ENCODE measurements around the gene GFRA1.

Gene GFRA1

DNA sequence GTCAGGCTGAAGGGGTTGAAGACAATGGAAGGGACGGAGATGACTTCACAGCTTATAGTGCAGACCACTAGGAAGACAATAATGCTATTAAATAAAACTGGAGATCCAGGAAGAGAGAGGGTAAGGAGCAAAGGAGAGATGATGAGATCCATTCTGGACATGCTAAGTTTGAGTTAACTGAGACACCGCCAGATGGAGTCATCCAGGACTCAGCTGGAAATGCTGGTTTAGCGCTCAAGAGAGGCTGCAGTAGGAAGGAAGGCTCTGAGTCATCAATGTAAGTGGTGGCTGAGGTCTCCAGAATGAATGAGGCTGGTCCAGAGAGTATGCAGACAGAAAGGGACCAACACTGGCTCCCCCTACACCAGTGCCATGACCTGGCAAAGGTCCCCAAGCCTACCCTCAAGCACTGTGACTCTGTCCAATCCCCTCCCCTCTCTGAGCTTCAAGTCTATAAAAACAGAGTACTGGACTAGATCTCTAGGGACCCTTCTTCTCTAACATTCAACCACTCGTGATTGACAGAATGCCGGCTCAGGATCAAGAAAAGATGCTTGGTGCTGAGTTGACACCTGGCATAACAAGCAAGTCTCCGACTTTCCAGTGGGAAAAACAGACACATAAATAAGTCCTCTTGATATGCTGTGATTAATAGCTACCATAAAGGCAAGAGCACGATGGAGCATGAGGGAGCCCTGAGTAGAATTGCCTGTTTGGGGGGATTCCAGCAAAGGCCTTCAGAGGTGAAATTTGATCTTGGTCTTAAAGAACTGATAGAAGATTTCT is 8.9 kb downstream of the GFRA1 start:
- H3K27ac ChIP-seq, result no peak overlapping the region
- DNase-seq, result no peak
- intact Hi-C loops (cut with DNase I; ENCODE audit: low total_unique reads), result no loop called here
- H3K36me3 ChIP-seq, result no peaks in the 10 kb centered on the region
- H3K9me3 ChIP-seq, result no peaks in the 10 kb centered on the region
- H3K4me3 ChIP-seq, result no peak overlapping the region
- H3K27me3 ChIP-seq, result peaks cover 0 to 4% of the 10 kb centered on the region in 2 donors
- H3K4me1 ChIP-seq, result no peaks in the 10 kb centered on the region
- TF ChIP-seq, protein P1, sequence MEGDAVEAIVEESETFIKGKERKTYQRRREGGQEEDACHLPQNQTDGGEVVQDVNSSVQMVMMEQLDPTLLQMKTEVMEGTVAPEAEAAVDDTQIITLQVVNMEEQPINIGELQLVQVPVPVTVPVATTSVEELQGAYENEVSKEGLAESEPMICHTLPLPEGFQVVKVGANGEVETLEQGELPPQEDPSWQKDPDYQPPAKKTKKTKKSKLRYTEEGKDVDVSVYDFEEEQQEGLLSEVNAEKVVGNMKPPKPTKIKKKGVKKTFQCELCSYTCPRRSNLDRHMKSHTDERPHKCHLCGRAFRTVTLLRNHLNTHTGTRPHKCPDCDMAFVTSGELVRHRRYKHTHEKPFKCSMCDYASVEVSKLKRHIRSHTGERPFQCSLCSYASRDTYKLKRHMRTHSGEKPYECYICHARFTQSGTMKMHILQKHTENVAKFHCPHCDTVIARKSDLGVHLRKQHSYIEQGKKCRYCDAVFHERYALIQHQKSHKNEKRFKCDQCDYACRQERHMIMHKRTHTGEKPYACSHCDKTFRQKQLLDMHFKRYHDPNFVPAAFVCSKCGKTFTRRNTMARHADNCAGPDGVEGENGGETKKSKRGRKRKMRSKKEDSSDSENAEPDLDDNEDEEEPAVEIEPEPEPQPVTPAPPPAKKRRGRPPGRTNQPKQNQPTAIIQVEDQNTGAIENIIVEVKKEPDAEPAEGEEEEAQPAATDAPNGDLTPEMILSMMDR (IDR thresholded peaks at IDR 0.05), result no peak

DNA sequence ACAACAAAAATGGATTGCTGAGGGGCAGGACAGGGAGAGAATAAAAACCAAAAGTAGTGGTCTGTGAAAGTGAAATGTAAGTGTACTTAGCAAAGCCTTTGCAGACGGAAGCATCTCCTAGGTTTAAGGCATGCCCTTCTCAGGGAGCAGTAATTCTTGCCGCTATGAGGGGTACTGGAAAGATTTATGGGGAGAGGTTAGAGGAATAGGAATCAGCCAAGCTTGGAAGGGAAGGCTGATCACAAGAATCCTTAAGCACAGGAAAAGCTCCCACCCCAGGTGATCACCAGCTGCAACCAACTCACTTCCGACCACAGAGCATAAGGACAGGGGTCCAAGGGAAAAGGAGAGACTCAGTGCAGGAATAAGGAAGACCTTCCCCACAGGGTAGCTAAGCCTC is 10.3 kb downstream of the GFRA1 start:
- Histone ChIP-seq H3K9me3 (no peaks in the 10 kb centered on the region), H3K36me3 (no peaks in the 10 kb centered on the region), H3K27ac (no peak overlapping the region), H3K4me1 (no peaks in the 10 kb centered on the region), H3K27me3 (peaks cover 0 to 6% of the 10 kb centered on the region in 2 donors), H3K4me3 (no peak overlapping the region)
- intact Hi-C loops (cut with DNase I; ENCODE audit: low total_unique reads), result no loop called here
- TF ChIP-seq, protein P1 (IDR thresholded peaks at IDR 0.05), result no peak
- no peak for DNase-seq

DNA sequence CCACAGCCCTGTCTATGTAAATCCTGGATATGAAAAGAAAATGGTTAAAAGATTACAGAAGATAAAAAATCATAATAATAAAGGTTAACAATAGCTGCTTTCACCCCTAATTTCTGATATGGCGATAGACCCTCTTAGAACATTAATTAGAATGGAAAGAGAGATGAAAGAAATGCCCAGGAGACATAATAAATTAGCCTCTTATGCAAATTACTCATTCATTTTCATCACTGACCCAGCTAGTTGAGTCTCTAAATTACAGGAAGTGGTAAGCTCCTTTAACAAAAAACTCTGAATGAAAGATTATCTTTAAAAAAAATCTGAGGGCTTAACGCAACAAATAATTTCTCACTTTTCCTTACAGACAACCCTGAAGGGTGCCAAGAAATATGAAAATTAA is 12.4 kb downstream of the GFRA1 start:
- Histone ChIP-seq H3K9me3 (no peaks in the 10 kb centered on the region), H3K36me3 (no peaks in the 10 kb centered on the region), H3K4me1 (no peaks in the 10 kb centered on the region), H3K27me3 (peaks cover 0 to 14% of the 10 kb centered on the region in 2 donors), H3K4me3 (no peak overlapping the region), H3K27ac (no peak overlapping the region)
- TF ChIP-seq, protein P1 (IDR thresholded peaks at IDR 0.05), result no peak
- no peak for DNase-seq
- intact Hi-C loops (cut with DNase I; ENCODE audit: low total_unique reads), result no loop called here

DNA sequence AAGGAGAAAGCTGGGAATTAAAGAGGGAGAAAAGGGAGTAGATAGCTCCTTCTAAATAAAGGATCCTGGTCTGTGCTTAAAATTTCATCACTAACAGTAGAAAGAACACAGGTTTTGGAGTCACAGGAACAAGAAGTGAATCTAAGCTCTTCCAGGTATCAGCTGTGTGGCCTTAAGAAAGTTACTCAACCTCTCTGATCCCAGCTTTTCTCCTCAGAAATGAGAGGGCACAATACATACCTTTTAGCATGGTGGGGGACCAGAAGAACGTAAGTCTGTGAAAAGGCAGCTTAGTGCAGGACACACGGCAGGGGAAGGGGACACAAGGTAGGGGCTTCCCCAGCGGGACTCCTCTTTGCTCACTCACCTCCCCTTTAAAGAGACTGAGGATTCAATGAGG is 13.4 kb downstream of the GFRA1 start:
- intact Hi-C loops (cut with DNase I; ENCODE audit: low total_unique reads), result no loop called here
- Histone ChIP-seq H3K27me3 (peaks cover 0 to 14% of the 10 kb centered on the region in 2 donors), H3K27ac (no peak overlapping the region), H3K4me1 (no peaks in the 10 kb centered on the region), H3K4me3 (no peak overlapping the region), H3K36me3 (no peaks in the 10 kb centered on the region), H3K9me3 (no peaks in the 10 kb centered on the region)
- TF ChIP-seq, protein P1 (IDR thresholded peaks at IDR 0.05), result no peak
- DNase-seq, result no peak

DNA sequence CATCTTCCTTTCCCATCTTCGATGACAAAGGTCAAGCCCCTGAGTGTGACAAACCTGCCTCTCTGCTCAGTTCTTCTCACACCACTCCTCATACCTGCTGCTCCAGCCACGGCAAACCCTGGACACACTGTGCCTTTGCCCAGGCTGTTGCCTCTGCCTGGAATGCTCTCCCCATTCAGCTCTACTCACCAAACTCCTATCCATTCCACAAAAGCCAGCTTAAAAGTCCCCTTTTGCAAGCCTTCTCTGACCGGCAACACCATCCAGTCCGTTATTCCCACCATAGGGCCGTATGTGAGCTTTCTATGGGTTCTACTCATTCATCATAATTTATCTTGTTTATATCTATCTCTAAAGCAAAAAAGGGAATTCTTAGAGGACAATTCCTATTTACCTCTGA is 15.2 kb downstream of the GFRA1 start:
- no peak for DNase-seq
- H3K27ac ChIP-seq, result no peak overlapping the region
- H3K4me1 ChIP-seq, result no peaks in the 10 kb centered on the region
- no peaks in the 10 kb centered on the region for H3K9me3 ChIP-seq
- no peak overlapping the region for H3K4me3 ChIP-seq
- H3K36me3 ChIP-seq, result no peaks in the 10 kb centered on the region
- intact Hi-C loops (cut with DNase I; ENCODE audit: low total_unique reads), result no loop called here
- TF ChIP-seq, protein P1 (IDR thresholded peaks at IDR 0.05), result no peak
- H3K27me3 ChIP-seq, result peaks cover 0 to 14% of the 10 kb centered on the region in 2 donors
